Measurements from ENCODE around the gene PHOX2A.
"Not testable (repeated sequence)": the region's sequence is repeated elsewhere in the genome, so short reads cannot be mapped to it uniquely, and the experiment has no call there.

DNA sequence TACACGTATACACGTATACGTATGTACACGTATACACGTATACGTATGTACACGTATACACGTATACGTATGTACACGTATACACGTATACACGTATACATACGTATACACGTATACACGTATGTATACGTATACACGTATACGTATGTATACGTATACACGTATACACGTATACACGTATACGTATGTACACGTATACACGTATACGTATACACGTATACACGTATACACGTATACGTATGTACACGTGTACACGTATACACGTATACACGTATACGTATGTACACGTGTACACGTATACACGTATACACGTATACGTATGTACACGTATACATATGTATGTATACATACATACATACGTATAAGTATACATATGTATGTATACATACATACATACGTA lies 42.5 kb downstream of the PHOX2A start:
- TF ChIP-seq, protein P1, sequence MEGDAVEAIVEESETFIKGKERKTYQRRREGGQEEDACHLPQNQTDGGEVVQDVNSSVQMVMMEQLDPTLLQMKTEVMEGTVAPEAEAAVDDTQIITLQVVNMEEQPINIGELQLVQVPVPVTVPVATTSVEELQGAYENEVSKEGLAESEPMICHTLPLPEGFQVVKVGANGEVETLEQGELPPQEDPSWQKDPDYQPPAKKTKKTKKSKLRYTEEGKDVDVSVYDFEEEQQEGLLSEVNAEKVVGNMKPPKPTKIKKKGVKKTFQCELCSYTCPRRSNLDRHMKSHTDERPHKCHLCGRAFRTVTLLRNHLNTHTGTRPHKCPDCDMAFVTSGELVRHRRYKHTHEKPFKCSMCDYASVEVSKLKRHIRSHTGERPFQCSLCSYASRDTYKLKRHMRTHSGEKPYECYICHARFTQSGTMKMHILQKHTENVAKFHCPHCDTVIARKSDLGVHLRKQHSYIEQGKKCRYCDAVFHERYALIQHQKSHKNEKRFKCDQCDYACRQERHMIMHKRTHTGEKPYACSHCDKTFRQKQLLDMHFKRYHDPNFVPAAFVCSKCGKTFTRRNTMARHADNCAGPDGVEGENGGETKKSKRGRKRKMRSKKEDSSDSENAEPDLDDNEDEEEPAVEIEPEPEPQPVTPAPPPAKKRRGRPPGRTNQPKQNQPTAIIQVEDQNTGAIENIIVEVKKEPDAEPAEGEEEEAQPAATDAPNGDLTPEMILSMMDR (IDR thresholded peaks at IDR 0.05; ENCODE audit: low read depth, low read length, poor library complexity, severe bottlenecking): not testable (repeated sequence)
- TF ChIP-seq EZH2phosphoT487 (IDR thresholded peaks at IDR 0.05; ENCODE audit: borderline replicate concordance, low read length): not testable (repeated sequence)
